BJ (cell line): Measurements from ENCODE around the gene PLEKHM1. TPM values are rescaled to one million over a fixed set of nuclear protein-coding genes. Genes with fewer than 3 reads are reported as not detected.

Source experiments
- CTCF ChIA-PET: fragments of 350-600 bp; formaldehyde crosslinking; extraction: SDS; loops from one replicate; lab custom pipeline; 2021; ENCODE audit warnings: antibody characterized with exemption, inconsistent platforms; lab: Yijun Ruan, JAX
- POLR2A ChIA-PET: fragments of 300-600 bp; sonication (Branson Sonifier 250); formaldehyde crosslinking; extraction: SDS; loops from one replicate; lab custom pipeline; 2021; ENCODE audit warnings: antibody characterized with exemption; lab: Charles Lee
- DNase-seq: peaks from one replicate; pipeline ENCODE4 v3.0.0-alpha.2; 2011; ENCODE audit warnings: low read depth
- H3K27me3 ChIP-seq: 2 replicates; pipeline ENCODE4 v1.6.0; 2011; ENCODE audit warnings: low read length; ENCODE audit not compliant: control insufficient read depth, insufficient read depth
- H3K36me3 ChIP-seq: 2 replicates; pipeline ENCODE4 v1.5.1; 2011; ENCODE audit warnings: low read length; ENCODE audit not compliant: control insufficient read depth, insufficient read depth
- H3K4me3 ChIP-seq: 2 replicates; pipeline ENCODE4 v1.5.1; 2011; ENCODE audit warnings: low read depth, mild to moderate bottlenecking, control low read depth, low read length
- CTCF ChIP-seq: IDR thresholded peaks from 2 replicates; pipeline ENCODE4 v1.5.1; 2011; ENCODE audit warnings: low read depth, mild to moderate bottlenecking, control low read depth, inconsistent platforms, low read length, moderate library complexity; ENCODE audit not compliant: insufficient read depth
- polyA plus RNA-seq: library from polyadenylated mRNA; depleted of rRNA; stranded (reverse); fragments of >200 nt; gene quantifications from 2 replicates; pipeline ENCODE4 v1.2.3, GENCODE V29; 2011

Gene PLEKHM1
- polyA plus RNA-seq, 1 experiment, result 28.7 TPM

GRCh38 chr17:45438931-45439610 lies 51.5 kb downstream of the PLEKHM1 start:
- Histone ChIP-seq H3K27me3 (no peaks in the 10 kb centered on the region), H3K36me3 (peaks cover 8% of the 10 kb centered on the region), H3K4me3 (no peak overlapping the region)
- ChIA-PET CTCF (no interaction called here), POLR2A (no interaction called here)
- no peak for TF ChIP-seq CTCF
- DNase-seq, result no peak

- Histone ChIP-seq H3K36me3 (peaks cover 8% of the 10 kb centered on the region), H3K4me3 (no peak overlapping the region), H3K27me3 (no peaks in the 10 kb centered on the region)
- ChIA-PET CTCF (no interaction called here), POLR2A (no interaction called here)
- TF ChIP-seq CTCF, result no peak
- no peak for DNase-seq
These were observed 52.8 kb downstream of the PLEKHM1 start for GRCh38 chr17:45437465-45438283.

- DNase-seq, result no peak
- CTCF ChIA-PET, result no interaction called here
- no peak for TF ChIP-seq CTCF
- peaks cover 8% of the 10 kb centered on the region for H3K36me3 ChIP-seq
- H3K4me3 ChIP-seq, result no peak overlapping the region
- POLR2A ChIA-PET, result no interaction called here
- no peaks in the 10 kb centered on the region for H3K27me3 ChIP-seq
These were observed 53.7 kb downstream of the PLEKHM1 start for GRCh38 chr17:45436625-45437464.

GRCh38 chr17:45436161-45436560 lies 54.4 kb downstream of the PLEKHM1 start:
- POLR2A ChIA-PET, result no interaction called here

More at GRCh38 chr17:45436161-45436560, 54.4 kb downstream of the PLEKHM1 start:
- TF ChIP-seq CTCF, result no peak
- CTCF ChIA-PET, result no interaction called here
- Histone ChIP-seq H3K27me3 (no peaks in the 10 kb centered on the region), H3K4me3 (no peak overlapping the region), H3K36me3 (peaks cover 8% of the 10 kb centered on the region)
- DNase-seq, result no peak
